Nucleus accumbens (tissue), 56 donors: Measurements from ENCODE around the gene PCDH18.
"Not testable (repeated sequence)": the region's sequence is repeated elsewhere in the genome, so short reads cannot be mapped to it uniquely, and the experiment has no call there.

Experiments
- DNase-seq, 56 donors: peaks; one replicate each; lab custom pipeline; 2025; lab: John Stamatoyannopoulos, UW

Gene PCDH18

GRCh38 chr4:137531986-137532868, at the start of gene PCDH18:
PCDH18 (minus strand) TSS chr4:137532494; CDS start chr4:137532088, 406 bp downstream.
- DNase-seq = peak in 51 of 56 donors; percentile 5 to 87 (median 45)

GRCh38 chr4:137576446-137576845, 44.2 kb upstream of the PCDH18 start:
- DNase-seq = no peak

- DNase-seq = no peak
Measured at GRCh38 chr4:137572647-137573046, 40.4 kb upstream of the PCDH18 start.

- no peak for DNase-seq
Measured at GRCh38 chr4:137572163-137572562, 39.9 kb upstream of the PCDH18 start.

GRCh38 chr4:137559801-137560200, 27.5 kb upstream of the PCDH18 start:
- DNase-seq = no peak

GRCh38 chr4:137558951-137559350, 26.7 kb upstream of the PCDH18 start:
- DNase-seq = no peak

- peak in 1 of 56 donors; percentile 5 for DNase-seq
Measured at GRCh38 chr4:137545461-137545861, 13.2 kb upstream of the PCDH18 start.

- DNase-seq = no peak
Measured at GRCh38 chr4:137543648-137544047, 11.4 kb upstream of the PCDH18 start.

- no peak for DNase-seq
Measured at GRCh38 chr4:137543198-137543597, 10.9 kb upstream of the PCDH18 start.

GRCh38 chr4:137541876-137542646, 9.8 kb upstream of the PCDH18 start:
- DNase-seq = no peak

- no peak for DNase-seq
Measured at GRCh38 chr4:137541181-137541580, 8.9 kb upstream of the PCDH18 start.

GRCh38 chr4:137540356-137540755, 8.1 kb upstream of the PCDH18 start:
- no peak for DNase-seq

GRCh38 chr4:137538526-137538925, 6.2 kb upstream of the PCDH18 start:
- DNase-seq = no peak

GRCh38 chr4:137537807-137538206, 5.5 kb upstream of the PCDH18 start:
- DNase-seq = not testable (repeated sequence)

GRCh38 chr4:137536789-137537561, 4.7 kb upstream of the PCDH18 start:
- no peak for DNase-seq

- DNase-seq = no peak
Measured at GRCh38 chr4:137535718-137536117, 3.4 kb upstream of the PCDH18 start.

GRCh38 chr4:137534516-137534915, 2.2 kb upstream of the PCDH18 start:
- DNase-seq = no peak

GRCh38 chr4:137533855-137534254, 1.6 kb upstream of the PCDH18 start:
- no peak for DNase-seq

- DNase-seq = no peak
Measured at GRCh38 chr4:137532869-137533236, 559 bp upstream of the PCDH18 start.

- peak in 1 of 56 donors; percentile 9 for DNase-seq
Measured at GRCh38 chr4:137531168-137531985, 917 bp downstream of the PCDH18 start.
